ENCODE data around the gene PTGES.
A peak's percentile ranks its signal among the peaks of the same experiment; 100 is the strongest.

Gene PTGES

GRCh38 chr9:129759804-129760502, 7.1 kb upstream of the PTGES start:
- no peak for TF ChIP-seq CTCF (conservative IDR thresholded peaks at IDR 0.05; ENCODE audit: low read depth, low read length)
- DNase-seq (ENCODE audit: low read depth), result no peak
- no peak overlapping the region for H3K4me3 ChIP-seq (ENCODE audit: low read depth, low read length)

GRCh38 chr9:129759319-129759718, 6.5 kb upstream of the PTGES start:
- no peak overlapping the region for H3K4me3 ChIP-seq (ENCODE audit: low read depth, low read length)
- DNase-seq (ENCODE audit: low read depth), result no peak
- no peak for TF ChIP-seq CTCF (conservative IDR thresholded peaks at IDR 0.05; ENCODE audit: low read depth, low read length)

GRCh38 chr9:129757045-129757444, 4.2 kb upstream of the PTGES start:
- TF ChIP-seq CTCF (conservative IDR thresholded peaks at IDR 0.05; ENCODE audit: low read depth, low read length), result no peak
- no peak overlapping the region for H3K4me3 ChIP-seq (ENCODE audit: low read depth, low read length)
- DNase-seq (ENCODE audit: low read depth), result no peak

- no peak for TF ChIP-seq CTCF (conservative IDR thresholded peaks at IDR 0.05; ENCODE audit: low read depth, low read length)
- DNase-seq (ENCODE audit: low read depth), result no peak
- H3K4me3 ChIP-seq (ENCODE audit: low read depth, low read length), result no peak overlapping the region
Measured at GRCh38 chr9:129756191-129756590, 3.3 kb upstream of the PTGES start.

GRCh38 chr9:129755151-129755550, 2.3 kb upstream of the PTGES start:
- no peak overlapping the region for H3K4me3 ChIP-seq (ENCODE audit: low read depth, low read length)
- no peak for DNase-seq (ENCODE audit: low read depth)
- no peak for TF ChIP-seq CTCF (conservative IDR thresholded peaks at IDR 0.05; ENCODE audit: low read depth, low read length)

- no peak for DNase-seq (ENCODE audit: low read depth)
- peak overlapping the region; percentile 81 for H3K4me3 ChIP-seq (ENCODE audit: low read depth, low read length)
- no peak for TF ChIP-seq CTCF (conservative IDR thresholded peaks at IDR 0.05; ENCODE audit: low read depth, low read length)
Measured at GRCh38 chr9:129751841-129752801, 721 bp downstream of the PTGES start.

Measured in choroid plexus epithelial cell (primary cell).